ENCODE measurements around the gene CELF1. TPM values are rescaled to one million over a fixed set of nuclear protein-coding genes. Genes with fewer than 3 reads are reported as not detected.

Gene CELF1
- total RNA-seq, 1 donor from 2014 or later = 76.3 TPM

GRCh38 chr11:47508240-47508957 is 44.5 kb downstream of the CELF1 start:
- H3K27me3 ChIP-seq (ENCODE audit: control insufficient read depth, insufficient read depth, low read length) = no peaks in the 10 kb centered on the region
- no peak overlapping the region for H3K4me3 ChIP-seq (ENCODE audit: low read depth, low read length)
- no peak for DNase-seq (ENCODE audit: low read depth)
- TF ChIP-seq CTCF (IDR thresholded peaks at IDR 0.05; ENCODE audit: insufficient read depth, low read length, poor library complexity, severe bottlenecking) = no peak
- H3K36me3 ChIP-seq (ENCODE audit: control insufficient read depth, insufficient read depth, low read length) = no peaks in the 10 kb centered on the region

GRCh38 chr11:47507563-47508239 is 45.2 kb downstream of the CELF1 start:
- Histone ChIP-seq H3K36me3 (ENCODE audit: control insufficient read depth, insufficient read depth, low read length) (no peaks in the 10 kb centered on the region), H3K27me3 (ENCODE audit: control insufficient read depth, insufficient read depth, low read length) (no peaks in the 10 kb centered on the region), H3K4me3 (ENCODE audit: low read depth, low read length) (no peak overlapping the region)
- no peak for TF ChIP-seq CTCF (IDR thresholded peaks at IDR 0.05; ENCODE audit: insufficient read depth, low read length, poor library complexity, severe bottlenecking)
- DNase-seq (ENCODE audit: low read depth) = no peak

GRCh38 chr11:47506795-47507562 is 46.0 kb downstream of the CELF1 start:
- no peak for TF ChIP-seq CTCF (IDR thresholded peaks at IDR 0.05; ENCODE audit: insufficient read depth, low read length, poor library complexity, severe bottlenecking)
- H3K4me3 ChIP-seq (ENCODE audit: low read depth, low read length) = no peak overlapping the region
- no peak for DNase-seq (ENCODE audit: low read depth)
- no peaks in the 10 kb centered on the region for H3K27me3 ChIP-seq (ENCODE audit: control insufficient read depth, insufficient read depth, low read length)
- H3K36me3 ChIP-seq (ENCODE audit: control insufficient read depth, insufficient read depth, low read length) = no peaks in the 10 kb centered on the region

- Histone ChIP-seq H3K36me3 (ENCODE audit: control insufficient read depth, insufficient read depth, low read length) (no peaks in the 10 kb centered on the region), H3K27me3 (ENCODE audit: control insufficient read depth, insufficient read depth, low read length) (no peaks in the 10 kb centered on the region), H3K4me3 (ENCODE audit: low read depth, low read length) (no peak overlapping the region)
- TF ChIP-seq CTCF (IDR thresholded peaks at IDR 0.05; ENCODE audit: insufficient read depth, low read length, poor library complexity, severe bottlenecking) = no peak
- no peak for DNase-seq (ENCODE audit: low read depth)
These were observed 46.6 kb downstream of the CELF1 start for GRCh38 chr11:47506373-47506772.

GRCh38 chr11:47504910-47505309 is 48.0 kb downstream of the CELF1 start:
- Histone ChIP-seq H3K27me3 (ENCODE audit: control insufficient read depth, insufficient read depth, low read length) (no peaks in the 10 kb centered on the region), H3K4me3 (ENCODE audit: low read depth, low read length) (no peak overlapping the region), H3K36me3 (ENCODE audit: control insufficient read depth, insufficient read depth, low read length) (no peaks in the 10 kb centered on the region)
- TF ChIP-seq CTCF (IDR thresholded peaks at IDR 0.05; ENCODE audit: insufficient read depth, low read length, poor library complexity, severe bottlenecking) = no peak
- DNase-seq (ENCODE audit: low read depth) = no peak

Measured in kidney epithelial cell (primary cell).